IMR-90 (cell line): ENCODE results near the gene VASN. TPM values are rescaled to one million over a fixed set of nuclear protein-coding genes. Genes with fewer than 3 reads are reported as not detected.

Experiments used
- ATAC-seq: fragments of 200-7000 bp; cut with Tn5 transposase; 2 replicates; pipeline ENCODE4 v1.9.1; 2020; ENCODE audit warnings: low read depth, mild to moderate bottlenecking, moderate library complexity
- BruUV-seq: library from RNA; stranded (reverse); fragments of 400-500 nt; replicated peaks from 2 replicates; lab custom pipeline; 2021; lab: Mats Ljungman, UMichigan
- CTCF ChIA-PET: fragments of 300-600 bp; formaldehyde crosslinking; extraction: SDS; loops from one replicate; lab custom pipeline; 2021; ENCODE audit warnings: antibody characterized with exemption; lab: Yijun Ruan, JAX
- POLR2A ChIA-PET: fragments of 300-600 bp; sonication (Branson Sonifier 250); formaldehyde crosslinking; loops from one replicate; lab custom pipeline; 2022; ENCODE audit warnings: antibody characterized with exemption; ENCODE audit not compliant: unreplicated experiment; lab: Charles Lee
- DNase-seq: peaks from one replicate; pipeline ENCODE4 v3.0.0; 2013
- H2AFZ ChIP-seq: replicated peaks from 2 replicates; pipeline ENCODE3; 2013; ENCODE audit warnings: low read length, mild to moderate bottlenecking; ENCODE audit not compliant: poor library complexity
- H2AK5ac ChIP-seq: 2 replicates; pipeline ENCODE4 v1.6.1; 2013; ENCODE audit warnings: low read depth, low read length, inconsistent platforms
- H2AK9ac ChIP-seq: replicated peaks from 2 replicates; pipeline ENCODE3; 2013; ENCODE audit warnings: mild to moderate bottlenecking, low read depth, low read length, moderate library complexity; ENCODE audit not compliant: poor library complexity
- H2BK120ac ChIP-seq: 2 replicates; pipeline ENCODE4 v1.6.1; 2013; ENCODE audit warnings: low read depth, low read length, inconsistent platforms
- H2BK15ac ChIP-seq: 3 replicates; pipeline ENCODE4 v1.6.1; 2013; ENCODE audit warnings: low read depth, low read length, inconsistent platforms
- H2BK20ac ChIP-seq: 2 replicates; pipeline ENCODE4 v1.6.1; 2013; ENCODE audit warnings: low read depth, mild to moderate bottlenecking, inconsistent platforms, low read length, moderate library complexity
- H2BK5ac ChIP-seq: 2 replicates; pipeline ENCODE4 v1.6.1; 2013; ENCODE audit warnings: mild to moderate bottlenecking, low read depth, low read length, inconsistent platforms; ENCODE audit not compliant: poor library complexity, severe bottlenecking
- H3K14ac ChIP-seq: replicated peaks from 2 replicates; pipeline ENCODE4 v1.6.1; 2013; ENCODE audit warnings: low read depth, low read length, inconsistent platforms
- H3K18ac ChIP-seq: 2 replicates; pipeline ENCODE4 v1.6.1; 2013; ENCODE audit warnings: low read depth, low read length, control low read depth
- H3K23ac ChIP-seq: 2 replicates; pipeline ENCODE4 v1.6.1; 2013; ENCODE audit warnings: low read depth, low read length, inconsistent platforms
- H3K27ac ChIP-seq: 2 replicates; pipeline ENCODE4 v1.5.1; 2013; ENCODE audit warnings: mild to moderate bottlenecking, control low read depth, low read length; ENCODE audit not compliant: insufficient read depth
- H3K27me3 ChIP-seq: 2 replicates; pipeline ENCODE4 v1.6.1; 2013; ENCODE audit warnings: low read length; ENCODE audit not compliant: control insufficient read depth, insufficient read depth
- H3K36me3 ChIP-seq: 2 replicates; pipeline ENCODE4 v1.6.1; 2013; ENCODE audit warnings: low read length, mixed read lengths; ENCODE audit not compliant: control insufficient read depth, insufficient read depth
- H3K4ac ChIP-seq: 2 replicates; pipeline ENCODE4 v1.6.1; 2013; ENCODE audit warnings: low read depth, low read length, inconsistent platforms
- H3K4me1 ChIP-seq: 2 replicates; pipeline ENCODE4 v1.6.1; 2013; ENCODE audit warnings: low read length, mixed read lengths; ENCODE audit not compliant: control insufficient read depth, insufficient read depth
- H3K4me2 ChIP-seq: 2 replicates; pipeline ENCODE4 v1.6.1; 2013; ENCODE audit warnings: low read depth, mild to moderate bottlenecking, control low read depth, low read length, moderate library complexity
- H3K4me3 ChIP-seq: 2 replicates; pipeline ENCODE4 v1.5.1; 2013; ENCODE audit warnings: low read depth, mild to moderate bottlenecking, control low read depth, low read length, moderate library complexity; ENCODE audit not compliant: insufficient read depth
- H3K56ac ChIP-seq: 2 replicates; pipeline ENCODE4 v1.6.1; 2013; ENCODE audit warnings: low read length, inconsistent platforms; ENCODE audit not compliant: insufficient read depth; ENCODE audit errors: extremely low read depth
- H3K79me1 ChIP-seq, 2 experiments: 2 replicates each; pipeline ENCODE4 v1.6.1; 2013; ENCODE audit warnings: low read length in 2 of 2, inconsistent platforms in 1 of 2, low read depth in 1 of 2
- H3K9ac ChIP-seq: 2 replicates; pipeline ENCODE4 v1.6.1; 2013; ENCODE audit warnings: low read depth, low read length, control low read depth
- H3K9me1 ChIP-seq: 2 replicates; pipeline ENCODE4 v1.6.1; 2013; ENCODE audit warnings: low read length, inconsistent platforms; ENCODE audit not compliant: insufficient read depth
- H3K9me3 ChIP-seq: 2 replicates; pipeline ENCODE4 v1.6.1; 2013; ENCODE audit warnings: low read length; ENCODE audit not compliant: control insufficient read depth, insufficient read depth
- H4K20me1 ChIP-seq: 2 replicates; pipeline ENCODE4 v1.6.1; 2013; ENCODE audit warnings: low read length, inconsistent platforms; ENCODE audit not compliant: insufficient read depth
- H4K5ac ChIP-seq: 2 replicates; pipeline ENCODE4 v1.6.1; 2013; ENCODE audit warnings: mild to moderate bottlenecking, low read depth, low read length, control low read depth
- H4K8ac ChIP-seq, 2 experiments: 2 replicates each; pipeline ENCODE4 v1.6.1; 2013; ENCODE audit warnings: low read depth in 2 of 2, low read length in 2 of 2, control low read depth in 1 of 2, inconsistent platforms in 1 of 2
- H4K91ac ChIP-seq: 2 replicates; pipeline ENCODE4 v1.6.1; 2013; ENCODE audit warnings: low read depth, low read length, inconsistent platforms; ENCODE audit not compliant: insufficient read depth
- BHLHE40 ChIP-seq: fragments of 150-350 bp; IDR thresholded peaks from 2 replicates; pipeline ENCODE4 v1.6.1; 2016; ENCODE audit warnings: mild to moderate bottlenecking, low read depth, low read length
- CEBPB ChIP-seq: IDR thresholded peaks from 2 replicates; pipeline ENCODE4 v1.6.1; 2012; ENCODE audit warnings: low read depth, low read length, improper control_type of control experiment
- CHD1 ChIP-seq: IDR thresholded peaks from 2 replicates; pipeline ENCODE4 v1.6.1; 2012; ENCODE audit warnings: low read depth, low read length, improper control_type of control experiment
- FOS ChIP-seq: fragments of 150-350 bp; IDR thresholded peaks from 2 replicates; pipeline ENCODE4 v1.6.1; 2016; ENCODE audit warnings: low read depth, low read length
- MAZ ChIP-seq: IDR thresholded peaks from 2 replicates; pipeline ENCODE4 v1.6.1; 2012; ENCODE audit warnings: low read depth, mild to moderate bottlenecking, low read length, improper control_type of control experiment, moderate library complexity, borderline replicate concordance
- MXI1 ChIP-seq: IDR thresholded peaks from 2 replicates; pipeline ENCODE4 v1.6.1; 2012; ENCODE audit warnings: low read depth, mild to moderate bottlenecking, low read length, moderate library complexity, borderline replicate concordance
- NFE2L2 ChIP-seq: fragments of 150-350 bp; IDR thresholded peaks from 2 replicates; pipeline ENCODE4 v1.6.1; 2016; ENCODE audit warnings: low read depth, mild to moderate bottlenecking, low read length
- POLR2A ChIP-seq: IDR thresholded peaks from 2 replicates; pipeline ENCODE4 v1.6.1; 2012; ENCODE audit warnings: mild to moderate bottlenecking, low read depth, low read length
- RAD21 ChIP-seq: IDR thresholded peaks from 2 replicates; pipeline ENCODE4 v1.6.1; 2012; ENCODE audit warnings: low read length, improper control_type of control experiment
- RFX5 ChIP-seq: IDR thresholded peaks from 2 replicates; pipeline ENCODE4 v1.8.0; 2012; ENCODE audit warnings: low read depth, mild to moderate bottlenecking, low read length, moderate library complexity
- SMC3 ChIP-seq: fragments of 150-350 bp; IDR thresholded peaks from 2 replicates; pipeline ENCODE4 v1.6.1; 2016; ENCODE audit warnings: low read depth, mild to moderate bottlenecking, antibody characterized with exemption, low read length, moderate library complexity
- WGBS, 2 experiments: methylation state at CpG; one replicate each; pipeline versions ENCODE4 v1.1.5 to v1.1.7; 2013; ENCODE audit warnings: missing lambda C conversion rate in 2 of 2; ENCODE audit not compliant: insufficient read length in 1 of 2; ENCODE audit errors: extremely low coverage in 2 of 2; 5-methylcytosine and 5-hydroxymethylcytosine counted together
- dilution Hi-C: fragments of 300-500 bp; cut with HindIII; formaldehyde crosslinking; loops from one replicate; pipeline ENCODE4 v1.14.3; 2018; ENCODE audit warnings: low sequenced_read_pairs; ENCODE audit not compliant: unreplicated experiment
- in situ Hi-C: fragments of 300-500 bp; cut with MboI; formaldehyde crosslinking; loops from 3 replicates; pipeline ENCODE4 v1.14.3; 2019; ENCODE audit warnings: low sequenced_read_pairs, inconsistent platforms, mixed read lengths
- intact Hi-C: fragments of 100-400 bp; cut with micrococcal nuclease; formaldehyde crosslinking; loops from 2 replicates; pipeline ENCODE4 v1.10.0; 2022
- polyA plus RNA-seq, 3 experiments: library from polyadenylated mRNA; depleted of rRNA; stranded (reverse); fragments of >200 nt; gene quantifications; 2 replicates each; pipeline ENCODE4 v1.2.3, GENCODE V29; 2012; ENCODE audit warnings: low replicate concordance in 1 of 3
- total RNA-seq: library from RNA; depleted of rRNA; stranded (reverse); fragments of >200 nt; gene quantifications from 2 replicates; pipeline ENCODE4 v1.2.3, GENCODE V29; 2012
- TF ChIP-seq, protein P1 (sequence below): fragments of 150-350 bp; IDR thresholded peaks from 2 replicates; pipeline ENCODE4 v1.6.1; 2017; ENCODE audit warnings: mild to moderate bottlenecking, antibody characterized with exemption, low read length, low read depth
- TF ChIP-seq, protein P2 (sequence below): conservative IDR thresholded peaks from 2 replicates; pipeline ENCODE4 v1.5.1; 2012; ENCODE audit warnings: mild to moderate bottlenecking, low read depth, low read length, improper control_type of control experiment
- TF ChIP-seq, protein P3 (sequence below): fragments of 150-350 bp; IDR thresholded peaks from 2 replicates; pipeline ENCODE4 v1.6.1; 2016; ENCODE audit warnings: low read depth, mild to moderate bottlenecking, low read length, moderate library complexity, borderline replicate concordance

Gene VASN
- total and polyA plus RNA-seq, 2 of the 4 experiments (the other 2 are of a cell fraction), result 9.3 to 87.2 TPM

DNA sequence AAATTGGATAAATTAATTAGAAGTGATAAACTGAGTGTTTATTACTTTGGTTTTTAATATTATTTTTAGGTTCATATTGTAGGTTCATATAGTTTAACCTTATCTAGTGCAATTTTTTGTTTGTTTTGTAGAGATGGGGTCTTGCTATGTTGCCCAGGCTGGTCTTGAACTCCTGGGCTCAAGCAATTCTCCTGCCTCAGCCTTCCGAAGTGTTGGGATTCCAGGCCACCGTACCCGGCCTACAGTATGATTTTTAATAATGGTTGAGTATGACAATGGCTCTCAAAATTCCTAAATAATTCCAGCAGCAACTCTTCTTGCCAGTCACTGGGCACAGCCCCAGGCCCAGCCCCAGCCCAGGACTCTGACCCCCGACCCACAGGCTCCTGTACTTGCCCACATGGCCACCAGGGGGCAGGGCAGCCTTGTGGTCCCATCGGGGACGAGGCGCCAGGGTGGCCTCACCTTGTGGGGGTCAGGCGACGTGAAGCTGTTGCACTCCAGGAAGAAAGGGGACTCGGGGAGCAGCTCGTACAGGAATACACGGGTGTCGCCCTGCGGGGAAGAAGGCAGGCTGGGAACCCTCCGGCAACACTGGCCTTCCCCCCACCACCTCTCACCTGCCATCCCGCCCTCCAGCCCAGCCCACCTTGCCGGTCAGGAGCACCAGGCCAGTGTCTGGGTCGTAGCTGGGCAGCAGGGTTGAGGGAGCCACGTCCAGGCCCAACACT, 12.7 kb upstream of the VASN start:
- Histone ChIP-seq H2AK9ac (peak overlapping the region; percentile 72), H3K9ac (no peak overlapping the region), H3K4me3 (no peak overlapping the region), H2BK5ac (no peak overlapping the region), H3K14ac (no peak overlapping the region), H3K4ac (no peak overlapping the region; the same call in 1 of the 2 replicates), H3K27me3 (no peaks in the 10 kb centered on the region), H3K56ac (no peak overlapping the region), H3K9me1 (no peaks in the 10 kb centered on the region), H2AFZ (peak overlapping the region; percentile 72), H3K79me1 (no peaks in the 10 kb centered on the region), H3K9me3 (no peaks in the 10 kb centered on the region), H4K5ac (no peak overlapping the region), H4K20me1 (peaks cover 4% of the 10 kb centered on the region; the same call in 1 of the 2 replicates), H2BK15ac (no peak overlapping the region; the same call in 2 of the 3 replicates), H3K4me1 (peaks cover 1% of the 10 kb centered on the region; the same call in 1 of the 2 replicates), H2BK120ac (0 out of 2 replicates have a peak overlapping the region, but pooled peaks have one; percentile 23), H3K23ac (no peak overlapping the region), H3K18ac (no peak overlapping the region), H3K4me2 (no peak overlapping the region), H4K91ac (no peak overlapping the region), H3K27ac (no peak overlapping the region), H2AK5ac (peak overlapping the region; percentile 17), H3K36me3 (peaks cover 4% of the 10 kb centered on the region; the same call in 1 of the 2 replicates), H4K8ac (no peak overlapping the region), H2BK20ac (no peak overlapping the region)
- CTCF ChIA-PET, result interaction anchor here (0.8 to 1.4 kb wide), 5 partner anchors 16 to 44 kb away, joined by 3 to 7 read pairs (median 4); no protein-coding TSS in a partner anchor
- POLR2A ChIA-PET, result no interaction called here
- no TSS peak for BruUV-seq
- WGBS, 2 experiments, result 15% methylated on average over 15 of the region's 19 CpGs; no CpG with 5 or more reads in 1 of the 2 experiments
- in situ Hi-C loops, result no loop called here
- dilution Hi-C loops, result no loop called here
- DNase-seq (no peak), ATAC-seq (peak; percentile 94)
- intact Hi-C loops, result loop anchor here (1.0 kb wide), 1 partner anchor 43 kb away; no protein-coding TSS in a partner anchor
- TF ChIP-seq, protein P1, sequence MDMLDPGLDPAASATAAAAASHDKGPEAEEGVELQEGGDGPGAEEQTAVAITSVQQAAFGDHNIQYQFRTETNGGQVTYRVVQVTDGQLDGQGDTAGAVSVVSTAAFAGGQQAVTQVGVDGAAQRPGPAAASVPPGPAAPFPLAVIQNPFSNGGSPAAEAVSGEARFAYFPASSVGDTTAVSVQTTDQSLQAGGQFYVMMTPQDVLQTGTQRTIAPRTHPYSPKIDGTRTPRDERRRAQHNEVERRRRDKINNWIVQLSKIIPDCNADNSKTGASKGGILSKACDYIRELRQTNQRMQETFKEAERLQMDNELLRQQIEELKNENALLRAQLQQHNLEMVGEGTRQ, result no peak
- TF ChIP-seq NFE2L2, result no peak
- no peak for TF ChIP-seq POLR2A
- TF ChIP-seq RFX5, result no peak
- peak; percentile 92 for TF ChIP-seq SMC3
- TF ChIP-seq MXI1, result no peak
- TF ChIP-seq RAD21, result peak; percentile 88
- TF ChIP-seq, protein P2, sequence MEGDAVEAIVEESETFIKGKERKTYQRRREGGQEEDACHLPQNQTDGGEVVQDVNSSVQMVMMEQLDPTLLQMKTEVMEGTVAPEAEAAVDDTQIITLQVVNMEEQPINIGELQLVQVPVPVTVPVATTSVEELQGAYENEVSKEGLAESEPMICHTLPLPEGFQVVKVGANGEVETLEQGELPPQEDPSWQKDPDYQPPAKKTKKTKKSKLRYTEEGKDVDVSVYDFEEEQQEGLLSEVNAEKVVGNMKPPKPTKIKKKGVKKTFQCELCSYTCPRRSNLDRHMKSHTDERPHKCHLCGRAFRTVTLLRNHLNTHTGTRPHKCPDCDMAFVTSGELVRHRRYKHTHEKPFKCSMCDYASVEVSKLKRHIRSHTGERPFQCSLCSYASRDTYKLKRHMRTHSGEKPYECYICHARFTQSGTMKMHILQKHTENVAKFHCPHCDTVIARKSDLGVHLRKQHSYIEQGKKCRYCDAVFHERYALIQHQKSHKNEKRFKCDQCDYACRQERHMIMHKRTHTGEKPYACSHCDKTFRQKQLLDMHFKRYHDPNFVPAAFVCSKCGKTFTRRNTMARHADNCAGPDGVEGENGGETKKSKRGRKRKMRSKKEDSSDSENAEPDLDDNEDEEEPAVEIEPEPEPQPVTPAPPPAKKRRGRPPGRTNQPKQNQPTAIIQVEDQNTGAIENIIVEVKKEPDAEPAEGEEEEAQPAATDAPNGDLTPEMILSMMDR, result peak; percentile 83
- no peak for TF ChIP-seq CEBPB
- no peak for TF ChIP-seq CHD1
- TF ChIP-seq MAZ, result peak; percentile 29; the same call in 1 of the 2 replicates
- TF ChIP-seq BHLHE40, result no peak
- TF ChIP-seq, protein P3, sequence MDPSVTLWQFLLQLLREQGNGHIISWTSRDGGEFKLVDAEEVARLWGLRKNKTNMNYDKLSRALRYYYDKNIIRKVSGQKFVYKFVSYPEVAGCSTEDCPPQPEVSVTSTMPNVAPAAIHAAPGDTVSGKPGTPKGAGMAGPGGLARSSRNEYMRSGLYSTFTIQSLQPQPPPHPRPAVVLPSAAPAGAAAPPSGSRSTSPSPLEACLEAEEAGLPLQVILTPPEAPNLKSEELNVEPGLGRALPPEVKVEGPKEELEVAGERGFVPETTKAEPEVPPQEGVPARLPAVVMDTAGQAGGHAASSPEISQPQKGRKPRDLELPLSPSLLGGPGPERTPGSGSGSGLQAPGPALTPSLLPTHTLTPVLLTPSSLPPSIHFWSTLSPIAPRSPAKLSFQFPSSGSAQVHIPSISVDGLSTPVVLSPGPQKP, result no peak
- TF ChIP-seq FOS, result no peak
